GM21825 (cell line): Measurements from ENCODE around the gene PCYT2.

Experiments
- ATAC-seq: cut with Tn5 transposase; IDR thresholded peaks from one replicate; pipeline ENCODE4 v1.9.1; 2021; ENCODE audit warnings: mild to moderate bottlenecking, moderate library complexity; ENCODE audit not compliant: unreplicated experiment

Gene PCYT2

GRCh38 chr17:81944858-81945257 lies 33.7 kb upstream of the PCYT2 start:
- ATAC-seq, result no peak

GRCh38 chr17:81942167-81942553 lies 31.0 kb upstream of the PCYT2 start:
- no peak for ATAC-seq

GRCh38 chr17:81941484-81942166 lies 30.4 kb upstream of the PCYT2 start:
- ATAC-seq, result no peak

GRCh38 chr17:81940538-81941483 lies 29.6 kb upstream of the PCYT2 start:
- no peak for ATAC-seq

- ATAC-seq, result no peak
Observed at GRCh38 chr17:81939881-81940385, 28.7 kb upstream of the PCYT2 start.

- no peak for ATAC-seq
Observed at GRCh38 chr17:81939218-81939617, 28.0 kb upstream of the PCYT2 start.

- ATAC-seq, result no peak
Observed at GRCh38 chr17:81935709-81936084, 24.5 kb upstream of the PCYT2 start.

GRCh38 chr17:81934850-81935708 lies 23.9 kb upstream of the PCYT2 start:
- ATAC-seq, result no peak

GRCh38 chr17:81934098-81934757 lies 23.0 kb upstream of the PCYT2 start:
- no peak for ATAC-seq

GRCh38 chr17:81933178-81933699 lies 22.0 kb upstream of the PCYT2 start:
- ATAC-seq, result no peak

GRCh38 chr17:81932333-81932983 lies 21.3 kb upstream of the PCYT2 start:
- ATAC-seq, result no peak

GRCh38 chr17:81931557-81932332 lies 20.5 kb upstream of the PCYT2 start:
- no peak for ATAC-seq

GRCh38 chr17:81931189-81931556 lies 20.0 kb upstream of the PCYT2 start:
- no peak for ATAC-seq

GRCh38 chr17:81930142-81931125 lies 19.2 kb upstream of the PCYT2 start:
- no peak for ATAC-seq

- ATAC-seq, result no peak
Observed at GRCh38 chr17:81929253-81930141, 18.3 kb upstream of the PCYT2 start.

GRCh38 chr17:81928544-81929252 lies 17.5 kb upstream of the PCYT2 start:
- ATAC-seq, result no peak
